Cardiac fibroblast (primary cell): ENCODE measurements around the gene HOXB8.

Experiments used
- DNase-seq, 2 donors: peaks; one replicate each; pipeline versions ENCODE4 v3.0.0 to v3.0.0-alpha.2; 2010; ENCODE audit warnings: low read depth in 2 of 2
- H3K4me3 ChIP-seq, 2 donors: replicated peaks in 1 of 2; 1 replicate in 1 of 2; 2 replicates in 1 of 2; pipeline ENCODE4 v1.5.1; 2011; ENCODE audit warnings: low read depth in 2 of 2, low read length in 2 of 2, mild to moderate bottlenecking in 2 of 2, moderate library complexity in 1 of 2
- TF ChIP-seq, protein P1 (sequence below): IDR thresholded peaks from one replicate; pipeline ENCODE4 v1.5.1; 2011; ENCODE audit warnings: low read depth, mild to moderate bottlenecking, low read length, inconsistent platforms

Gene HOXB8

DNA sequence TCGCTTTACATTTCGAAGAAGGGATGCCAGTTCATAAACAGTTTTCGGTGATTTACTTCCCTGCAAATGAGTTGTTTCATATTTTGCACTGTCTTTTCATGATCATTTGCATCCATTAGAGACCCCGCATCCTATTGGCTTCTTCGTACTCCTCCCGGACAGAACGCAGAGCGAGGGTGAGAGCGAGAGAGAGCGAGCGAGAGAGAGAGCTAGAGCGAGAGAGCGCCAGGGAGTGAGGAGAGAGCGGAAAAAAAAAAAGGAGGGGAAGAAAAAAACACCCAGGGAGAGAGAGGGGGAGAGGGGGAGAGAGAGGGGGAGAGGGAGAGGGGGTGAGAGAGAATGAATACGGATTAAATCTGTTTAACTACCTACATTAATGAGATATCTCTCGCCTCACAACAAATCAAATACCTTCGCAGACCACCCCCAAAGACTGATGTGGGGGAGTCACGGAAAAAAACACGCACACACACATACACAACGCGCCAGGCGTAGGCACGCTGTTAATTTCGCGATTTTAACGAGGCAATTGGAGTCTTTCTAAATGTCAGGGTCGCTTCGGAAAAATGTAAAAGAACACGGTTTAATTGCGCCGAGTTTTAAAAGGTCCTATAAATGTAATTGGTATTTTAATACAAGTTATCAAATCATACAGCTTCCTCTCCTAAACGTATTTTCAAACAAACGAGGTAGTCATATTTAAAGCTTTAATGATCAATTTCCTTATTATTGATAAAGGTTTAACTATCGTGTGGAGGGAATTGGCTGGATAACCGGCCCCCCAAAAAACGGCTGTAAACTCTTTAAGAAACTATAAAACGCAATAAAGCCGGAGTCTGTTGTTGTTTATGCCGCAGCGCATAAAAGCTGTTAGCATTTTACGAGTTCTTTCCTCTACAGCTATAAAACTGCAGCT lies at the start of gene HOXB8:
HOXB8 (minus strand) TSS at position 246 of the 916 bp plus-strand sequence. CDS start 588 bp downstream, outside the sequence.
- no peak within 1 kb of the TSS for H3K4me3 ChIP-seq
- DNase-seq = no peak
- TF ChIP-seq, protein P1, sequence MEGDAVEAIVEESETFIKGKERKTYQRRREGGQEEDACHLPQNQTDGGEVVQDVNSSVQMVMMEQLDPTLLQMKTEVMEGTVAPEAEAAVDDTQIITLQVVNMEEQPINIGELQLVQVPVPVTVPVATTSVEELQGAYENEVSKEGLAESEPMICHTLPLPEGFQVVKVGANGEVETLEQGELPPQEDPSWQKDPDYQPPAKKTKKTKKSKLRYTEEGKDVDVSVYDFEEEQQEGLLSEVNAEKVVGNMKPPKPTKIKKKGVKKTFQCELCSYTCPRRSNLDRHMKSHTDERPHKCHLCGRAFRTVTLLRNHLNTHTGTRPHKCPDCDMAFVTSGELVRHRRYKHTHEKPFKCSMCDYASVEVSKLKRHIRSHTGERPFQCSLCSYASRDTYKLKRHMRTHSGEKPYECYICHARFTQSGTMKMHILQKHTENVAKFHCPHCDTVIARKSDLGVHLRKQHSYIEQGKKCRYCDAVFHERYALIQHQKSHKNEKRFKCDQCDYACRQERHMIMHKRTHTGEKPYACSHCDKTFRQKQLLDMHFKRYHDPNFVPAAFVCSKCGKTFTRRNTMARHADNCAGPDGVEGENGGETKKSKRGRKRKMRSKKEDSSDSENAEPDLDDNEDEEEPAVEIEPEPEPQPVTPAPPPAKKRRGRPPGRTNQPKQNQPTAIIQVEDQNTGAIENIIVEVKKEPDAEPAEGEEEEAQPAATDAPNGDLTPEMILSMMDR = no peak

DNA sequence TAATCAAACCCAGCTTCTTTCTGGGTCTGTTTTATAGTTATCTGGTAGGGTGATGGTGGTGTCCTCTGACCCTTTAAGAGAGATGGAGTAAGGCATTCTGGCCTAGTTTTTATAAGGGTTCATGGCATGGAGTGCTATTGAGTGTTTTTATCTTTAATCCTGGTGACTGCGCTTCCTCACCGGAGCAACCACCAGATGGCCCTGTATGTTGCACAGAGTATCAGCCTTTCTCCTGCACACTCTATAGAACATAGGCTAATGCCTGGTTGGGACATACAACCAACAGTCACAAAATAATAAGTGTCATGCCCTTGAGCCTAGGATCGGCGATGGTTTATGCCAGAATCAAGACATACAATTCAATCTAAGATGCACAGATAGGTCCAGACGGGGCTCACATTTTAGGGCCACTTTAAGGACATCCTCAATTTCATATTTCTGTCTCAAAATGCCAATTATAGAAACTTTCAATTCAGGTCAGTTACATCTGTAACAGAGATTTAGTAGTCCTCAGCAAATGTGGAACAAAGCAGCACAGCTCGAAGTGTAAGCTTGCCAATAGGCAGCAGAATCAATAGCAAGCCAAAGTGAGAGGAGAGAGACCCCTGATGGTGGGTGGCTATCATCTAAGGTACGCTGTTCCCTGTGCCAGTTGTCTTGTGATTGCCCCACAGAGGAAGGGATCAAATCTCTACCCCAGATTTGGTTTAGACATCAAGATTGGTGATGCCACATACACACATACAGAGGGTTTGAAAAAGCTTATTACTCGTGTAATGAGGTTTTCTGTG lies 48.2 kb upstream of the HOXB8 start:
- TF ChIP-seq, protein P1 = no peak
- no peak for DNase-seq
- no peak overlapping the region for H3K4me3 ChIP-seq

DNA sequence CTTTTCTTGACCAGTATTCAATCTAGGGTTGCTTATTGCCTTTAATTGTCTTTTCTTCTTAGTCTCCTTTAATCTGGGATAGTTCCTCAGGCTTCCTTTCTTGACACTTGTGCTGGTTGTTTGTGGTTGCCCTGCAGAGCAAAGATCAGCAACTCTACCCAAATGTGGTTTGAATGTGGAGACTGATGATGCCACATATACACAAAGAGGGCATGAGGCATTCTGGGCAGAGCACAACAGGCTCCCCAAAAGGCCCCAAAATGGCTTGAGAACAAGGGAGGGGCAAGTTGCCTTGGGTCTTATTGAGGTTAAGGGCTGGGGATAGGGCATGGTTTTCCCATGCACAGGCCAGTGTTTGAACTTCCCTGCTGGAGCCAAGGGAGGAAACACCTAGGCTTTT lies 40.8 kb upstream of the HOXB8 start:
- TF ChIP-seq, protein P1 = no peak
- DNase-seq = no peak

DNA sequence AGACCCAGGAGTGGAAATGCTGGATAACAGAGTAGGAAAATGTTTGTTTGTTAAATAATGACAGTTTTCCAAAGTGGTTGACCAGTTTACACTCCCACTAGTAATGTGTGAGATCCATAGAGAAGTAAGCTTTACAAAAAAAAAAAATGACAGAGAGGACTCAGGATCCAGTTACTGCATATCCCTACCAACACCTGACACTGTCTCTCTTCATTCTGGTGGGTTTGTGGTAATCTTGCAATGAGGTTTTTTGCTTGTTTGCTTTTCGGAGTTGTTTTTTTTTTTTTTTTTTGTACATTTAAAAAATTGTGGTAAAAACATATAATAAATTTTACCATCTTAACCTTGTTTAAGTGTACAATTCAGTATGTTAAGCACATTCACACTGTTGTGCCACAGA lies 34.6 kb upstream of the HOXB8 start:
- no peak for DNase-seq
- H3K4me3 ChIP-seq = no peak overlapping the region
- TF ChIP-seq, protein P1 = no peak

More for the DNA sequence above, 40.8 kb upstream of the HOXB8 start:
- no peak overlapping the region for H3K4me3 ChIP-seq

DNA sequence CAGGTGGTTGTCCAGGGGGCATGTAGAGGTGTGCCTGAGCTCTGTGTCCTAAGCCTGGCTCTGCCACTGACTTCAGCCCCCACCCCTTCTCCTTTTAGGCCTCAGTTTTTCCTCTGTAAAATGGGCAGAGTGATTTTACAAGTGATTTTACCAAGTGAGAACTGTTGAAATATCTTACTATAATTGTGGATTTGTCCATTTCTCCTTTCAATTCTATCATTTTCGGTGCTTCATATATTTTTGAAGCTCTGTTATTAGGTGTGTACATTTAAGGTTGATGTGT lies 32.8 kb upstream of the HOXB8 start:
- no peak for DNase-seq
- no peak overlapping the region for H3K4me3 ChIP-seq
- TF ChIP-seq, protein P1 = no peak

DNA sequence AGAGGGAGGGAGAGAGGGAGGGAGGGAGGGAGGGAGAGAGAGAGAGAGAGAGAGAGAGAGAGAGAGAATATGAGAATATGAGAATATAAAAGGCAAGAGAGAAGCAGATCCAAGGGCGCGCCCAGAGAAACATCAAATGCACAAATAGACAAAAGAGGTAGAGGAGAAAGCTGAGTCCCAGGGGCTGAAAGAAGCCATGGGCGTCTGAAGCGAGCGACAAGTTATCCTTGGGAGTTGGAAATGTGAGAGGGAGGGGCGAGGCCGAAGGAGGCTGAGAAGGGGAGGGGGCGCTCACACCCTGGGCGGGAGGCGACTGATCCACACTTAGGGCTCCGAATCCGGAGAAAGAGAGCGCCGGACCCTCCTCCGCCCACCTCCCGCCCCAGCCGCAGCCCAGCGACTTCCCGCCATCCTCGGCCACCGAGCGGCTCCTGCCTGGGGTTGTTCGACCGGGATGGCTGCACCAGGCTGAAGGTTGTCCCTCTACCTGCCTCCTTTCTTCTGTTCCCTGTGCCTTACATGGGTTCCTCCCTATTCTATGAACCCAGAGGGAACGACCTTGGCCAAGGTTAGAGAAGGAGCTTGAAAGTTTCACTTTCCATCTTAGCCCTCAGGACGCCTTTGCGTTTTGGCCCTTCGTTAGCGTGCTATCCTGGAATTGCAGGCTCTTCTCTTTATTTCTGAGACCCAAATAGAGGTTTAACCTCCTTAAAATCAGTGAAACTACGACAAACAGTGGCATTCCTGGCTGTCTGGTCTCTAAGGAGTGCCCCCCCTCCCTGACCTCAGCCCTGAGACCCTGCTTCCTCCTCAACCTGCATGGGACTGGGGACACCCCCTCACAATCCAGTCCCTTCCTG lies 32.2 kb upstream of the HOXB8 start:
- H3K4me3 ChIP-seq = peak overlapping the region; percentile 33 to 44
- DNase-seq = no peak
- TF ChIP-seq, protein P1 = no peak
